COR-L47 (cell line): ENCODE data around the gene HDAC11.

Experiments used
- DNase-seq: peaks from one replicate; lab custom pipeline; 2025; lab: John Stamatoyannopoulos, UW

The HDAC11 gene

DNA sequence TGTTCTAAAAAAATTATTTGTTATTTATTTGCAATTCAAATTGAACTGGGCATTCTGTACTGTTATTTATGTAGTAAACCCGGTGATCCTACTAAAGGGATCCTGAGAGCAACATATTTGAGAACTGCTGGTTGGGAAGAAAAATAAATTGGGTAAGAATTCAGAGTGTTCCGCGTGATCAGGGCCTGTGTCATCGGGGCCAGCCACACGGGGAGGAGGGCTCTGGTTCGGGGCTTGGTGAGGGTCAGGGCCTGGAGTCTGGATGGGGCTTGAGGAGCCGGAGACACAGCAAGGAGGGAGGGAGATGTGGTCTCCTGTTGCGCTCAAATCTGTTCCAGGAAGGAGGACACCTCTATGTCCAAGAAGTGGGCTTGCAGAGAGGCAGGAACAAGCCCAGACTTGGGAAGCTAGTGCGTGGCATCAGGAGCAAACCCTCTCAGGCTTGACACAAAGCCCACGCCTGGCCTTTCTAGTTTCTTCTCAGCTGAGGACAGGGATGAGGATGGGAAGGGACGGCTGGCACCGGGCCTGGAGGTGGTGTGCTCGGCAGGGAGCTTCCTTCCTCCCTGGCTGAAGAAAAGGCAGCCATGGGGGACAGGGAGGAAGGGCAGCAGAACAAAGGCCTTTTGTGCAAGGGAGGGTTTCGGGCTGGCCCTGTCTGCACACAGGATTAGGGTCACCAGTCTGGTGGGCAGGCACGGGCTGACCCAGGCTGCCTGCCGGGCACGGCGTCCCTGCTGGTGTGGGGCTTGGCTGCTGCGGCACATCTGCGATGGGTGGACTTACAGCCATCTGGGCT, 45.9 kb downstream of the HDAC11 start:
- DNase-seq, result no peak

DNA sequence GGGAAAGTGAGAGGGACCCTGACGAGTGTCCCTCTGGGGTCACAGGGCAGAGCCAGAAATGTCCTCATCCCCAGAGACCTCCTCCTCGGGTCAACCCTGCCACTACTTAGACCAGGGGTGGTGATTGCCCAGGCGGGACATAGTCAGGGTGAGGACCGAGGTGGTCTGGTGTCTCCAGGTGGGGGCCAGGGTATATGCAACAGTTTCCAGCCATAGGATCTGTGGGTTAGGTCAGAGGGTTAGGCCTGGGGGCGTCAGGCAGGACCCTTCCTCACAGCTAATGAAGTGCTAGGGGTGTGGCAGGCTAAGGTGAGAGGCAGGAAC, 46.5 kb downstream of the HDAC11 start:
- no peak for DNase-seq

DNA sequence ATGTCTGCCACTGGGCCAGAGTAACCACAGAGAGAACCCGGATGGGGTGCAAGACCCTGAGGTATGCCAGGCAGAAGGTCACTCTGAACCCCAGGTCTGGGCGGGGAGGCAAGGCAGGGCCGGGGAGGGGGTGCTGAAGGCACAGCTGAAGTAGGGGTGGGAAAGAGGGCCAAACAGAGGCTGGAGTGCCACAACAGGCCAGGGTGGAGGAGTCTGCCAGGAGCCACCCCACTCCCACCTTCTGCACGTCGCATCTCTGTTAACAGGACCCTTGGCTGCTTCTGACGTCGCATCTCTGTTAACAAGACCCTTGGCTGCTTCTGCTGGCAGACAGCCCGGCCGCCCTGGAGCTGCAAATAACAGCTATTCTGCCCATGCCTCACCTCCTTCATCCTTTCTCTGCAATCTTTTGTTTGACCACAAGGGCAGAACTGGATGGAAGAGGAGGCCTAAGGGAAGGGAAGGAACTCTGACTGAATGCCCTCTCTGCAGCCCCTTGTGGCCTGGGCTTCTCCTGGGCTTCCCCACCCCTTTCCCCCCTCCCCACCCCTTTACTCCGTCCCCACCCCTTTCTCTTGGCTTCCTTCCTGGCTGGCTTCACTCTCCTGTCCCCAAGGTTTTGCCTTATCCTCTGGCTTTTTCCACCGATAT, 48.2 kb downstream of the HDAC11 start:
- no peak for DNase-seq

- DNase-seq, result no peak
These were observed 49.3 kb downstream of the HDAC11 start for GRCh38 chr3:13529196-13530112.

DNA sequence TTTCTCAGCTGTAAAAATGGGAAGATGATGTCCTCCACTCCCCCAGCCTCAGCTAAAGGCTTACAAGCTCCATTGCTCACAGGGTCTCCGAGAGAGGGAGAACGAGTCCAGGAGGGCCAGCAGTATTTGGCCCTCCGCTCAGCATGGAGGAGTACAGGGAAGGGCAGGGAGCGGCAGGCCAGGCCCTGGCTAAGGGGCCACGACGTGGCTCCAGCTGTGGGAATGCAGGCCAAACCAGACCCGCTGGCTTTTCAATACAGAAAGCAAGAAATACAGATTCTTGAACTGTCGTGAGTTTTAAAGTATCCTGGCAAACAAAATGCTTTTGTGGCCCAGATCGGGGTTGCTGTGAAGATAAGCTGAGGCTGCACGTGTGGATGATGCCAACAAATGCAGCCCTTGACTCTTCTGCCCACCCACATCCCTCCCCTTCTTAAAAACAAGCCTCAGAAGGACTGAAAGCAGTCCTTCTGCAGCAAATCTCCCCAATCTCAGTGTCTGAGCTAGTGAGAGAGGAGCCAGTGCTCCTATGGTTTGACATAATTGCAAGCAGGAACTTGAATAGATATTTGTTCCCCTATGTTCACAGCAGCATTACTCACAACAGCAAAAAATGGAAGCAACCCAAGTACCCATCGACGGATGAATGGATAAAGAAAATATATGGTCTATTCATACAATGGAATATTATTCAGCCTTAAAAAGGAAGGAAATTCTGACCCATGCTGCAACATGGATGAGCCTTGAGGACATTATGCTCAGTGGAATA, 50.3 kb downstream of the HDAC11 start:
- DNase-seq, result no peak

DNA sequence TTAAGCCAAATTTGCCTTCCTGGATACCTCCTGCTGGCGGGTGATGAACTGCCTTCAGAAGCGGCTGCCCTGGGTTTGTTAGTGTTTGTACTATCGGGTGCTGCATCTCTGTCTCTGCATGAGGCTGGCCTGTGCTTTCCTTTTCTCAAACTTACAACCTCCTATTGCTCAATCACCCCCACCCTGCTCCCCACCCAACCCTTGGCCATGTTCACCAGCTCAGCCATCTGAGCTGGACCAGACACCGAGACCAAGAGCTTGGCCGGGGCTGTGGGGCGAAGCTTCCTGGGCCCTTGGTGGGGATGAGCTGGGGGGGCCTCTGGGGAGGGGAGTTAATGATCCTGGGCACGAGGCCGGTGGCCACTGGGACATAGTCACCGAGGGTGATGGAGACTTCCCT, 52.0 kb downstream of the HDAC11 start:
- DNase-seq, result no peak

- no peak for DNase-seq
These were observed 52.5 kb downstream of the HDAC11 start for GRCh38 chr3:13532631-13533030.

GRCh38 chr3:13533885-13534301, 53.8 kb downstream of the HDAC11 start:
- DNase-seq, result no peak

GRCh38 chr3:13535526-13535875, 55.4 kb downstream of the HDAC11 start:
- no peak for DNase-seq

DNA sequence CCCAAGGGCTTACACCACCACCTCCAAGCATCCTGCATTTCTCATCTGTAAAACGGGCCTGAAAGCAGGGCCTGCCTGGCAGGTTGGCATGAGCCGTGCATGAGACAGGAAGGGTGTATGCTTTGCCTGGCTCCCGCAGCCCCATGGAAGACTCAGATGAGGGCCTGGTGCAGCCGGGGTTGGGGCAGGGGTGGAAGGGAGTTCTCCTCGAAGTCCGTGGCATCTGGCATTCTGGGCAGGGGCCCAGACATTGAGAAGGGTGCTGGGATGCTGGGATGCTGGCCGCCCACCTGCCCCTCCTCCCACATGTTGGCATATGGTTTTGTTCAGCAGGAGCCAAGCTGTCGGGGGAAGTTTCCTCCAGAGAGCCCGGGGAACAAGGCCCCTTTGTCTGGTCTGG, 55.8 kb downstream of the HDAC11 start:
- DNase-seq, result no peak

- DNase-seq, result no peak
These were observed 56.3 kb downstream of the HDAC11 start for GRCh38 chr3:13536432-13536831.

DNA sequence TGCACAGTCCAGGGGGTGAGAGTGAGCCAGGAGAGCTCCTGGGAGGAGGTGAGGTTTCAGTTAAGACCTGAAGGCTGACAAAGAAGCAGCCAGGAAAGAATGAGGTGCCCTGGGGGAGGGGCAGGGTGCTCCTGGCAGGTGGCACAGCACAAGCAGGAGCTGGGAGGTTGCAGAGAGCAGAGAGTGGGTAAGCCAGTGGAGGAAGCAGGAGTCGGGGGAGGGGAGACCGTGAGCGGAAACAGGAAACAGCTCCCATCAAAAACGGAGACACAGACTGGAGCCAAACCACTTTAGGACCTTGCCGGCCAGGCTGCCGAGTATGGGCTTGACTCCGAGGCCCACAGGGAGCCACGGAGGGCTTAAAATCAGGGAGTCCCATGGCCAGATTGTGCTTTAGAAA, 56.7 kb downstream of the HDAC11 start:
- DNase-seq, result no peak

GRCh38 chr3:13537244-13537908, 57.3 kb downstream of the HDAC11 start:
- no peak for DNase-seq

DNA sequence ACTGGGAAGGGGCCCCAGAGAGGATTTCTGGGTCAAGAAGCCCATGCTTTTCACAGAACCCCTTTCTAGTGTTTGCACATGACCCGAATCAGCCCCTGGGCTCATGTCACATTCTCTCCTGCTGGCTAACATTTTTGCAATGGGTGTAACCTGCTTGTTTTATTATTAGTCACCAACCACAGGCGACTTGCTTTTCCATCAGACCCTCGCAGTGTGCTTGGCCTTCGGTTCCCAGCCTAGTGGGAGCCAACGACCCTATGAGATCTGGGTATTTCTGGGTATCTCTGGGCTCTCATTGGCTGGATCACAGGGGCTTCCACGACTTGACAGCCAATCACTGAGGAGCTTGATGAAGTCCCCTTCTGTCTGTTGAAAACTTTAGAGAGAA, 57.8 kb downstream of the HDAC11 start:
- DNase-seq, result no peak

DNA sequence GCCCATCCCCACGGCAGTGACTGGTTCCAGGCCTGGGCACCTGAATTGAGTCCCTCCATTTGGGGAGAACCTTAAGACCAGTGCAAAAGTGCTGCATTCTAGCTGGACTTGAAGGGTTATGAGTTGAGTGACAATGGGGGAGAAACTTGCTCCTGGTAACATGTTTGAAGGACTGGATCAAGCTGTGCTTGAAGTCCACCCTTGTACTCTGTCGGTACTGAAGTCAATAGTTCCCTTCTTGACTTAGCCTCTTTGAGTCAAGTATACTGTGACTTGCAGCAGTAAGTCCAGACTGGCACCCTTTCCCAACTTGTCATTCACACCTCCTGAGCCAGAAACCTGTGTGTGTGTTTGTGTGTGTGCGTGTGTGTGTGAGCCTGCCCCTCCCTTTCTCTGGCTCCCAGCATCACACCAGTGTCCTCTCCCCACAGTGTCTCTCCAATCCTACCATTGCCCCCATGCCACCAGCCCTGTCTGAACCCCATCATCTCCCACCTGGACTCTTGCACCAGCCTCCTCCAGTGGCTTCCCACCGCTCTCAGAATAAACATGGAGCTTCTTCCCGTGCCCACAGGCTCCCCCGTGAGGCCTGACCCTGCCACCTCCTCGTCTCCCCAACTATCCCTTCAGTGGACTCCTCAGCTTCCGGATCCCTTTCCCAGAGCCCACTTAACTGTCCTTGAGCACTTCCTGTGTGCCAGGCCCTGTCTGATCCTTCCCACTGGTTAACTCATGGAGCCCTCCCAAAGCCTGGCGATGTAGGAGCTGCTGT, 58.6 kb downstream of the HDAC11 start:
- DNase-seq, result no peak

- no peak for DNase-seq
These were observed 59.2 kb downstream of the HDAC11 start for GRCh38 chr3:13539292-13539638.

GRCh38 chr3:13539671-13540070, 59.6 kb downstream of the HDAC11 start:
- DNase-seq, result no peak

DNA sequence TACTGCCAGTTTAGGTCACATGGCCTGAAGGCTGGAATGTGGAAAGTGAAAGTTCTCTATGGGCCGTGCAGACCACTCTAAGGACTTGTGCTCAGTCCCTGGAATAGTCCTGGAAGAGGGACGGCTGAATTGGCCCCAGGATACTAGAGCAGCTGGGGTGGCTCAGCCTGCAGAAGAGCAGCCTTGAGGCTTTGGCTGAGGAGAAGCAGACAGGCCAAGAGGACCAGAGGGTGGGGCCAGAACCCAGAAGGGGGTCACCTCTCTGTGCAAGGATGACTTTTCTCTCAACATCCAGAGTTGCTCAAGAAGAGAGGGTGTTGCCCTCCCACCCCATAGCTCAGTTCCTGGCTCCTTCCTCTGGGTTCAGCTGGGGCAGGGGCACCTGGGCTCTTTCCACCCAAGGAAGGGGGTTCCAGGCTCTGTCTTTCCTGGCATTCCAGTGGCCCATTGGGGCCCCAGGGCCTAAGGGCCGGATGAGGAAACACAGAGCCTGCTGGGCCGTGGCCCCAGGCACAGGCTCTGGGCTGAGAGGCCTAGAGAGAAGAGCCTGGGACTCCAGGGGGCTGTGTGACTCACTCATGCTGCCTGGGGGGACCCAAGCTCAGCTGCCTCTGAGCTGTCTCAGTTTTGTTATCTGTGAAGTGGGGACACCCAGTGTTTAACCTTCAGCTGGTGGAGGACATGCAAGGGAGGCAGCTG, 60.3 kb downstream of the HDAC11 start:
- DNase-seq, result no peak

DNA sequence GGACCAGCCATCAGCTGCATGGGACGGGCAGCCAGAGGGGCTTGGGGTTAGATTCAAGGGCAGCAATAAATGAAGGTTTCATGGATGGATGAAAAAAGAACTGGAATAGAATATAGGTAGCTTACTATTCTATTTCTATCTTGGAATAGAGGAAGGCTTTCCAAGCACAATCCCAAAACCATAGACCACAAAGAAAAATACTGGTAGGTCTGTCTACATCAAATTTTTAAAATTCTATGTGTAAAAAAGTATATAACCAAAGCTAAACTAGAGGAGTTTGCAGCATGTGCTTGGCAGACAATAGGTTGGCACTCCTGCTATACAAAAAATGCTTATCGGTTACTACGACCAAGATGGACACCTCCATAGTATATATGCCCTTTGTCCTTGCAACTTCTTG, 61.6 kb downstream of the HDAC11 start:
- no peak for DNase-seq

- DNase-seq, result no peak
These were observed 62.0 kb downstream of the HDAC11 start for GRCh38 chr3:13542142-13542541.
